HG03469 (cell line): ENCODE data around the gene PDSS2.

Experiments
- ATAC-seq: cut with Tn5 transposase; IDR thresholded peaks from one replicate; pipeline ENCODE4 v1.9.1; 2021; ENCODE audit warnings: mild to moderate bottlenecking, moderate library complexity, moderate number of reproducible peaks; ENCODE audit not compliant: unreplicated experiment

Gene PDSS2

DNA sequence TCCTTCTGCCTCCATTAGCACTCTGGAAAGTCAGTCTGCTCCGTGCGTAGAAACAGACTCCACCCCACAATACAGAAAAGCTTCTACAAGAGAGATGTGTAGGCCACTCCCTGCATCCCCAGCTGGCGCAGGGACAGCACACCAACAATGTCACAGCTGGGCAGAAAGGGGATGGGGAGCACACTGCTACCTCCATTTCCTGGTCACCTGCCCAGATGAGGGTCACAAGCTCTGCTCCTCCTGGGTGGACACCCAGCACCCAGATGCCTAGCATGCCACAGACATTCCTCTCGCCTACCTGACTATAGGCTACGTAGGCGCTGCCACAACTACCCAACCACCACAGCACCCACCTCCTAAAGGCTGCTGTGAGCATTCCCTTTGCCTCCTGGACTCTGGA is 356.3 kb downstream of the PDSS2 start:
- ATAC-seq, result no peak
